Lower leg skin (tissue), 4 donors: ENCODE data around the gene ZFP14. TPM values are rescaled to one million over a fixed set of nuclear protein-coding genes. Genes with fewer than 3 reads are reported as not detected.
"Not testable (repeated sequence)": the region's sequence is repeated elsewhere in the genome, so short reads cannot be mapped to it uniquely, and the experiment has no call there.

Experiments used
- DNase-seq, 2 donors: peaks; one replicate each; pipeline ENCODE4 v3.0.0-alpha.2; 2019; ENCODE audit warnings: low spot score in 2 of 2
- H3K4me3 ChIP-seq: fragments of 200-600 bp; sonication (generic); 2 replicates; pipeline ENCODE4 v1.5.1; 2017; ENCODE audit warnings: mild to moderate bottlenecking, low read depth; ENCODE audit not compliant: poor library complexity, severe bottlenecking
- POLR2A ChIP-seq, 2 donors: fragments of 450-650 bp; IDR thresholded peaks; one replicate each; pipeline ENCODE4 v1.6.1; 2016 to 2017; ENCODE audit warnings: antibody characterized with exemption in 2 of 2, mild to moderate bottlenecking in 1 of 2, moderate library complexity in 1 of 2
- WGBS, 2 donors: methylation state at CpG; one replicate each; pipeline ENCODE4 v1.1.5; 2018; 5-methylcytosine and 5-hydroxymethylcytosine counted together
- intact Hi-C: fragments of 100-400 bp; cut with DNase I; formaldehyde crosslinking; loops from one replicate; pipeline ENCODE4 v1.15.0; 2023; ENCODE audit warnings: low total_unique reads
- total RNA-seq, 4 donors: library from RNA; depleted of rRNA; stranded (reverse); fragments of >200 nt; gene quantifications; one replicate each; pipeline ENCODE4 v1.1.0, GENCODE V29; 2016
- TF ChIP-seq, protein P1 (sequence below), 3 donors: fragments of 450-650 bp; IDR thresholded peaks; one replicate each; pipeline ENCODE4 v1.5.1; 2016; ENCODE audit warnings: antibody characterized with exemption in 3 of 3, mild to moderate bottlenecking in 3 of 3, moderate library complexity in 2 of 3

The ZFP14 gene
- total RNA-seq, 4 donors from 2014 or later: 3.6 to 8.1 (median 4.2) TPM

GRCh38 chr19:36363845-36364244, 15.2 kb downstream of the ZFP14 start:
- WGBS, 2 donors: 81 to 89% methylated on average over 6 of the region's 6 CpGs
- intact Hi-C loops: no loop called here
- TF ChIP-seq POLR2A (IDR thresholded peaks at IDR 0.05): no peak
- TF ChIP-seq, protein P1, sequence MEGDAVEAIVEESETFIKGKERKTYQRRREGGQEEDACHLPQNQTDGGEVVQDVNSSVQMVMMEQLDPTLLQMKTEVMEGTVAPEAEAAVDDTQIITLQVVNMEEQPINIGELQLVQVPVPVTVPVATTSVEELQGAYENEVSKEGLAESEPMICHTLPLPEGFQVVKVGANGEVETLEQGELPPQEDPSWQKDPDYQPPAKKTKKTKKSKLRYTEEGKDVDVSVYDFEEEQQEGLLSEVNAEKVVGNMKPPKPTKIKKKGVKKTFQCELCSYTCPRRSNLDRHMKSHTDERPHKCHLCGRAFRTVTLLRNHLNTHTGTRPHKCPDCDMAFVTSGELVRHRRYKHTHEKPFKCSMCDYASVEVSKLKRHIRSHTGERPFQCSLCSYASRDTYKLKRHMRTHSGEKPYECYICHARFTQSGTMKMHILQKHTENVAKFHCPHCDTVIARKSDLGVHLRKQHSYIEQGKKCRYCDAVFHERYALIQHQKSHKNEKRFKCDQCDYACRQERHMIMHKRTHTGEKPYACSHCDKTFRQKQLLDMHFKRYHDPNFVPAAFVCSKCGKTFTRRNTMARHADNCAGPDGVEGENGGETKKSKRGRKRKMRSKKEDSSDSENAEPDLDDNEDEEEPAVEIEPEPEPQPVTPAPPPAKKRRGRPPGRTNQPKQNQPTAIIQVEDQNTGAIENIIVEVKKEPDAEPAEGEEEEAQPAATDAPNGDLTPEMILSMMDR (IDR thresholded peaks at IDR 0.05): no peak

DNA sequence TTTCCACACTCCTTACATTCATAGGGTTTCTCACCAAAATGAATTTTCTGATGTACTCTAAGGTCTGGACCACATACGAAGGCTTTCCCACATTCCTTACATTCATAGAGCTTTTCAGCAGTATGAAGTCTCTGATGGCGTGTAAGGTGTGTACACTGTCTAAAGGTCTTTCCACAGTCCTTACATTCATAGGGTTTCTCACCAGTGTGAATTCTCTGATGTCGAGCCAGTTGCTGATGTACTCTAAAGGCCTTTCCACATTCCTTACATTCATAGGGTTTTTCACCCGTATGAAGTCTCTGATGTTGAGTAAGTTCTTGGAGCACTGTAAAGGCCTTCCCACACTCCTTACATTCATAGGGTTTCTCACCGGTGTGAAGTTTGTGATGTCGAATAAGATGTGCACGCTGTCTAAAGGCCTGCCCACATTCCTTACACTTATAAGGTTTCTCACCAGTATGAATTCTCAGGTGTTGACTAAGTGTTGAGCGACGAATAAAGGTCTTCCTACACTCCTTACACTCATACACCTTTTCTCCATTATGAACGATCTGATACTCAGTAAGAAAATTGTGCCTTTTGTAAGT, 38.1 kb downstream of the ZFP14 start:
- no peak overlapping the region for H3K4me3 ChIP-seq
- intact Hi-C loops: no loop called here
- 96 to 99% methylated on average over 10 of the region's 10 CpGs for WGBS, 2 donors
- no peak for DNase-seq
- TF ChIP-seq POLR2A (IDR thresholded peaks at IDR 0.05): no peak
- TF ChIP-seq, protein P1 (IDR thresholded peaks at IDR 0.05): no peak

More at GRCh38 chr19:36363845-36364244, 15.2 kb downstream of the ZFP14 start:
- DNase-seq: no peak
- no peak overlapping the region for H3K4me3 ChIP-seq

- peak overlapping the region; percentile 59 for H3K4me3 ChIP-seq
- 2% methylated on average over 37 to 43 of the region's 43 CpGs for WGBS, 2 donors
- TF ChIP-seq, protein P1 (IDR thresholded peaks at IDR 0.05): no peak
- no peak for TF ChIP-seq POLR2A (IDR thresholded peaks at IDR 0.05)
- DNase-seq: peak; percentile 84 to 92
- intact Hi-C loops: no loop called here
Observed at GRCh38 chr19:36331353-36332228, 47.4 kb downstream of the ZFP14 start.

DNA sequence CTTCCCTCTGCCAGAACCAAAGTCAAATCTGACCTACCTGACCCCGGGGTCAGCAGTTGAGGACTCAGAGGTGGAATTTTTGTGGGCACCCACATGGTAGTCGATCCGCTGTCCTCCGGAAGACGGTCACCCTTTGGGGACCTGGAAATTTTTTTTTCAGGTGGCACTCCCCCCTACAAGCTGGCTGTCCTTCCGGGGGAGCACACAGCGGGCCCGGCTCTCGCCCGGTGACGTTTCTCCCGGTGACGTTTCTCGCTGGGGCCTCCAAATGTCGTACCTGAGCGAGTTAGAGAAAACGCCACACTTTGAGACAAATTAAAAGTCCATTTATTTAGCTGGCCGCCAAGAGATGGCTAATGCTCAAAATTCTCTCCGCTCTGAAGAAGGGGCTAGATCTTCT, 48.8 kb downstream of the ZFP14 start:
- H3K4me3 ChIP-seq: no peak overlapping the region
- peak in 1 of 2 donors; percentile 23 for DNase-seq
- intact Hi-C loops: no loop called here
- TF ChIP-seq, protein P1 (IDR thresholded peaks at IDR 0.05): no peak
- no peak for TF ChIP-seq POLR2A (IDR thresholded peaks at IDR 0.05)
- 77 to 88% methylated on average over 19 of the region's 19 CpGs for WGBS, 2 donors

- intact Hi-C loops, H3K4me3 ChIP-seq: not testable (repeated sequence)
- WGBS, 2 donors: 92 to 96% methylated on average over 16 of the region's 16 CpGs
- peak in 1 of 2 donors; percentile 59 for DNase-seq
Observed at GRCh38 chr19:36329534-36329933, 49.5 kb downstream of the ZFP14 start.

GRCh38 chr19:36326649-36327048, 52.4 kb downstream of the ZFP14 start:
- intact Hi-C loops, H3K4me3 ChIP-seq: not testable (repeated sequence)
- 85 to 91% methylated on average over 10 of the region's 10 CpGs for WGBS, 2 donors
- DNase-seq: peak in 1 of 2 donors; percentile 5

DNA sequence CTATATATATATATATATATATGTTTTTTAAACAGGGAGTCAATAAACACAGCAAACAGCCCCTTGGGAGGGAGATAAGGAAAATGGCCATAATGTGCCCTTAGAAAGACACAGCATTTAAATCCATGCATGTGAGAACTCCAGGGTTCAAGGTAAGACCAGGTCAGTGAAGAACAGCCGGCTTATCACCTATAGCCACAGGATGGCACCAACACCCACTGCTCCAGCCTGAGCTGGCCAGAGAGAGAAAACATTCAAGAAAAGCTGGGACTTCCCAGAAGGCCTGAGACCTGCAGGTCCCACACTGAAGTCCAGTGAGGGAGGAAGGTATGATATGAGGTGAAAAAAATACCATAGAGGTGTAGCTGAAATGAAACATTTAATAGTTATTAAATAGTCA, 63.8 kb downstream of the ZFP14 start:
- DNase-seq, intact Hi-C loops, H3K4me3 ChIP-seq: not testable (repeated sequence)
- WGBS, 2 donors: 82 to 100% methylated on average over 1 of the region's 1 CpG

DNA sequence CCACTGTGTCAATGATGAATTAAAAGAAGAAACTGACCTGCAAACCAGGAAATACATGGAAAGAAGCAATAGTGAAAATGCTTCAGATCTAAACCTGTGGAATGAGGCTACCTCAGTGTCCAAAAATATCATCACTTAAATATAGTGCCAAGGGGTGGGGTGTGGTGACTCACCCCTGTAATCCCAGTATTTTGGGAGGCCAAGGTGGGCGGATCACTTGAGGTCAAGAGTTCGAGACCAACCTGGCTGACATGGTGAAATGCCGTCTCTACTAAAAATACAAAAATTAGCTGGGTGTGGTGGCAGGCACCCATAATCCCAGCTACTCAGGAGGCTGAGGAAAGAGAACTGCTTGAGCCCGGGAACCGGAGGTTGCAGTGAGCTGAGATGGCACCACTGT, 64.9 kb downstream of the ZFP14 start:
- H3K4me3 ChIP-seq, DNase-seq, intact Hi-C loops: not testable (repeated sequence)
- 90 to 100% methylated on average over 2 to 3 of the region's 5 CpGs for WGBS, 2 donors

- DNase-seq, intact Hi-C loops, H3K4me3 ChIP-seq: not testable (repeated sequence)
- 92% methylated on average over 11 of the region's 26 CpGs; no CpG with 5 or more reads in 1 of the 2 donors for WGBS, 2 donors
Observed at GRCh38 chr19:36311098-36311760, 67.8 kb downstream of the ZFP14 start.

DNA sequence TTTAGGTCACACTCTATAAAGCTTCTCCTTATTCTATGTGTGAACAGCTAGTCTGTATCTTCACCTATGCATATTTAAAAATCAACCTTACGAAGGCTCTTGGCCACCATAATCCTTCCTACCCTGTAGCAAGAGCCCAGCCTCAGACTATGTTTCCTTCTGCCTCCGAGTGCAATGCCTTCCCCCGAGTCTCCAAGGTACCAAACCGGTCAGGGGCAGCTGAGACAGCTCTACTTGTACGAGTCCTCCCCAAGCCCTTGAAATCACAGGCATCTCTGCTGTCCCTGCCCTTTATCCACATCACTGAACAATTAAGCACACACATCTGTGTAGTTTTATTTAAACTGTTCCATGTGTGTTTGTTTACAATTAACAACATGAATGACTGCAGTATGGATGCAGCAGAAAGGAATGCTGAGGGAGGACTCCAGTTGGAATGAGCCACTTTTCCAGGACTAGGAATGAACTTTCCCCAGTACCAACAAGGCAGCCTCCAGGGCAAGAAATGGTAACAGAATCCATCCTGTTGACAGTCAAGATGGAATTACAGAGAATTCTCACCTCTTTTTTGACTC, 68.5 kb downstream of the ZFP14 start:
- H3K4me3 ChIP-seq, DNase-seq, intact Hi-C loops: not testable (repeated sequence)
- 65 to 75% methylated on average over 1 to 5 of the region's 5 CpGs for WGBS, 2 donors
